PC-3 (cell line): ENCODE data around the gene CELF5.

Experiments
- CTCF ChIP-seq: fragments of 300-600 bp; sonication (generic); conservative IDR thresholded peaks from 2 replicates; pipeline ENCODE4 v1.5.1; 2017; ENCODE audit warnings: antibody characterized with exemption, low read depth, mild to moderate bottlenecking, low read length
- EZH2 ChIP-seq: fragments of 300-600 bp; sonication (generic); IDR thresholded peaks from one replicate; pipeline ENCODE4 v1.6.1; 2017; ENCODE audit warnings: antibody characterized with exemption, mild to moderate bottlenecking, low read length; ENCODE audit not compliant: unreplicated experiment
- EZH2phosphoT487 ChIP-seq: fragments of 300-600 bp; sonication (generic); IDR thresholded peaks from 2 replicates; pipeline ENCODE4 v1.6.1; 2018; ENCODE audit warnings: mild to moderate bottlenecking, antibody characterized with exemption, low read length, borderline replicate concordance

DNA sequence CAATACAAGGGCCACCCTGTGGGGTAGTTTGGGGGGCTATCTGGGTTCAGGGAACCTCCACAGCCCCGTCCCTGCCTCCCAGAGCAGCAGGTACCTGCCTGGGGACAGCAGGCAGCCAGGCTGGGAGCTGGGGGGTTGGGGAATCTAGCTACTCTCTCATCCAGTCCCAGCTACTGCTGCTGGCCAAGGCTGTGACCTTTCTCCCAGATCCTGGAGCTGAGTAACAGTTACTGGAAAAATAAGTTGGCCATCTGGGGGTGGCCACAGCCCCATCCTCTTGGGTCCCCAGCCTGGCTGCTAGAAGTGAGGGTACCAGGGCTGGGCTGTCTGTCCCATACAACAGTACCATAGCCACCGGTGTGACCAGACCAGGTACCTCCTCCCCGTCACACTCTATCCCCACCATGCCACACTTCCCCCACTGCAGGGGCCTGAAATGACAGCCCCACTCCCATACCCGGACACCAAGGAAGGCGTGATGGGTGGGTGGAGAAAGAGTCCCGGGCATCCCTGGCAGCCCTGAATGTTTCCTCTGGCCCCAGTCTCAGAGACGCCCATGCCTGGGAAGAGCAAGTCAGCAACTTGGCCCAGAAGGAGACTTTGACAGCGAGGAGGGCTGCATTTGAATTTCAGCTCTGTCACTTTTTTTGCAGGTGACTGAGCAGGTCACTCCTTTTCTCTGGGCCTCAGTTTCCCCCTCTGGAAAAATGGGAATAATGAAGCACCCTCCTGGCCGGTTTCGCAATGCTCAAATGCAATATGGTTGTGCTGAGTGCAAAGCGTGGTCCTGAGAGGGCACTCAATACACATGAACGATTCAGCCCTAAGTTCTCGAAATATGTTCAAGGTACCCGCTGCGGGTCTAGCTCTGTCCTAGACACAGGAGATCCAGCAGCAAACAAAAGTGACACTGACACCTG is 111.2 kb downstream of the CELF5 start:
- TF ChIP-seq CTCF (no peak), EZH2 (no peak), EZH2phosphoT487 (no peak)
